ES-I3 (cell line): Measurements from ENCODE around the gene SERPINB1.
"Not testable (repeated sequence)": the region's sequence is repeated elsewhere in the genome, so short reads cannot be mapped to it uniquely, and the experiment has no call there.

ENCODE experiments used
- H3K36me3 ChIP-seq: 2 replicates; pipeline ENCODE4 v1.6.1; 2013; ENCODE audit warnings: mild to moderate bottlenecking, low read length, control low read depth, moderate library complexity; ENCODE audit not compliant: insufficient read depth
- H3K4me1 ChIP-seq: 2 replicates; pipeline ENCODE4 v1.6.1; 2013; ENCODE audit warnings: mild to moderate bottlenecking, control low read depth, low read length; ENCODE audit not compliant: insufficient read depth
- H3K9ac ChIP-seq: 2 replicates; pipeline ENCODE4 v1.6.1; 2013; ENCODE audit warnings: low read depth, mild to moderate bottlenecking, low read length, moderate library complexity
- H3K9me3 ChIP-seq: 2 replicates; pipeline ENCODE4 v1.6.1; 2013; ENCODE audit warnings: mild to moderate bottlenecking, low read length, moderate library complexity; ENCODE audit not compliant: control insufficient read depth, insufficient read depth

SERPINB1 gene

DNA sequence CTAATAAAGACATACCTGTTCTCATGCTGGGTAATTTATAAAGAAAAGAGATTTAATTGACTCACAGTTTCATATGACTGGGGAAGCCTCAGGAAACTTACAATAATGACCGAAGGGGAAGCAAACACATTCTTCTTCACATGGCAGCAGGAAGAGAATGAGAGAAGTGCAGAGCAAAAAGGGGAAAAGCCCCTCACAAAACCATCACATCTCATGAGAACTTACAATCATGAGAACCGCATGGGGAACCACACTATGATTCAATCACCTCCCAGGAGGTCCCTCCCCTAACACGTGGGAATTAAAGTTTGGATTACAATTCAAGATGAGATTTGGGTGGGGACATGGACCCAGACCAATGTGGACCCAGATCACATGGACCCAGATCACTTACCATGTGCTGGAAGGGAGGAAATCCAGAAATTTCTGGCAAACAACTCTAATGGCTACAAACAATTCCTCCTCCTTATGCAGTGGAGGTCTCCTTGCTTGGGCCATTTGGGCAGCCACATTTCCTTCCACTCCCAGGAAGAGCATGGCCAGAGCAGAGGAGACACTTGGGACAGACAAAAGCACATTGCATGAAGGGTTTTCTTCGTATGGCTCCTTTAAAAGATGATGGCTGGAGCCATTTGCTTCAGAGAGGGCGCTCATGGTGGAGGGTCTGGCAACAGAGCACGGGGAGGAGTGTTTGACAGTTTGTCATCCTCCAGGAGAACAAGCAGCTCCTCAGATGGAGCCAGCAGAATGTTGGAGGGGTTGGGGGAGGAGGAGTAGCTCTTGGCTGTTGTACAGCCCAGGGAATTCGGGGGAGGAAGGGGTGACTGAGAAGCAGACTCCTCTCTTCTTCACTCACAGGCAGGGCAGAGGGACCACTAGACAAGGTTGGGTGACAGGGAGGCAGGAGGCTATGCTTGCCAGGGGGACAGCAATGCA is 31.0 kb upstream of the SERPINB1 start:
- Histone ChIP-seq H3K36me3 (no peaks in the 10 kb centered on the region), H3K9ac (no peak overlapping the region), H3K9me3 (no peaks in the 10 kb centered on the region), H3K4me1 (peaks cover 36% of the 10 kb centered on the region)

DNA sequence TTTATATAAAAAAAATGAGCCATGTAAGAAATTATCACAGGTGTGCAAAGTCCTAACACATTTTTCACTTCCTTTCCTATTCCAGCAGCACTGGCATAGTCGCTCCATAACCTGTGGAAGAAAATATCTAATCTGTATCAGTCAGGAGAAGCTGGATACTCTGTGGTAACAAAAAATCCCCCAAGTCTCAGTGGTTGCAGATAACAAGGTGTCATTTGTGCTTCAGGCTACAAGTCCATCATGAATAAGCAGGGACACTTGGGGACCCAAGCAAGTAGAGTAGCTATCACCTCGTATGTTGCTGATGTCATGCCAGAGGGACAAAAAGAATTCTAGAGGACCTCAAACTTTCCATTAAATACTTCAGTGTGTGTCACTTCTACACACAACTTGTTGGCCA is 30.3 kb upstream of the SERPINB1 start:
- H3K4me1 ChIP-seq: peaks cover 32% of the 10 kb centered on the region
- H3K9ac ChIP-seq: no peak overlapping the region

DNA sequence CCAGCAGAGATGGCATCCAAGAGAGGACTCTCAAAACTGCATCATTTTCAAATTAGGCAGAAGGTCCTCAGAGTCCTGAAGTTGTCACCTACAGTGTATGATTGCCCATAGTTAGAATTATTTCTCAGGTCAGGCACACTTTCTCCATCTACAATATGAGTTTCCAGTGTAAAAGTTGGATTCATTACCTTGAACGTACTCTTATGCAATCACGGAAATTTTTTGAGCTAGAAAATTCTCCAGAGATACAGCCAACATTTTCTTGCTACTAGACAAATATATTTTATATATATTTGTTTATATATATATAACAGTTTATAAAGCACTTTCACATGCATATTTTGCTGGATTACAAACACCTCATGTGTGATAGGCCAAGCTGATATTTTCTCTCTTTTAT is 29.4 kb upstream of the SERPINB1 start:
- H3K9ac ChIP-seq: no peak overlapping the region
- no peaks in the 10 kb centered on the region for H3K36me3 ChIP-seq
- H3K4me1 ChIP-seq: peaks cover 36% of the 10 kb centered on the region
- H3K9me3 ChIP-seq: no peaks in the 10 kb centered on the region

More for the DNA sequence above, 30.3 kb upstream of the SERPINB1 start:
- Histone ChIP-seq H3K36me3 (no peaks in the 10 kb centered on the region), H3K9me3 (no peaks in the 10 kb centered on the region)

DNA sequence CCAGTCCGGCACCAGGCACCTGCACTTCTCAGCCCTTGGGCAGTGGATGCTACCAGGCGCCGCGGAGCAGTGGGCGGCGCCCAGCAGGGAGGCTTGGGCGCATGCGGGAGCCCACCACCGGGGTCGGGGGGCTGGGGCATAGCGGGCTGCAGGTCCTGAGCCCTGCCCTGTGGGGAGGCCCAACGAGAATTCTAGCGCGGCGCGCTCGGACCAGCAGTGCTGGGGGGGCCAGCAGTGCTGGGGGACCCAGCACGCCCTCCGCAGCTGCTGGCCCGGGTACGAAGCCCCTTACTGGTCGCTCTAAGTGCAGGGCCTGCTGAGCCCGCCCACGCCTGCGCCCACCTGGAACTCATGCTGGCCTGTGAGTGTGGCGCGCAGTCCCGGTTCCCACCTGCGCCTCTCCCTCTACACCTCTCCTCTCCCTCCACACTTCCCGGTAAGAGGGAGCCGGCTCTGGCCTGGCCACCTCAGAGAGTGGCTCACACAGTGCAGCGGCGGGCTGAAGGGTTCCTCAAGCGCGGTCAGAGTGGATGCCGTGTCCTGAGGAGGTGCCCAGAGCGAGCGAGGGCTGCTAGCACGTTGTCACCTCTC is 28.5 kb upstream of the SERPINB1 start:
- Histone ChIP-seq H3K36me3 (no peaks in the 10 kb centered on the region), H3K4me1 (peaks cover 43% of the 10 kb centered on the region), H3K9me3 (no peaks in the 10 kb centered on the region), H3K9ac (peak overlapping the region; percentile 40; the same call in 1 of the 2 replicates)

DNA sequence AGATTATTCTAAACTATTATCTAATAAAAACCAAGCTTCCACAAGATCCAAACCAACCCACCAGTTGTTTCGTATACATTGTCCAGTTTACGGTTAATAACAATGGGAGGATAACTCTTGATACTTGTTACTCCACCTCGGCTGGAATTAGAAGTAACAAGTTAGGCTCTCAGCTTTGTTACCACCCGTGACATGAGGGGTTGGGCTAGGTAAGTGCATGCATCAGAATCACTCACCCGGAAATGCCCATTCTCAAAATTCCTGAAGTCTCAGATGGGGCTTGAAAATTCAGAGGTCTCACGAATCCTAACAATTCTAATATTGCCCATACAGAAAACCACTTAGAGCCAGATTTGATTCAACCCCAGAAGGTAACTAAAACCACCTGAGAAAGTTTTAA is 27.0 kb upstream of the SERPINB1 start:
- H3K36me3 ChIP-seq: no peaks in the 10 kb centered on the region
- peak overlapping the region; percentile 51; the same call in 1 of the 2 replicates for H3K9ac ChIP-seq
- no peaks in the 10 kb centered on the region for H3K9me3 ChIP-seq
- peaks cover 46% of the 10 kb centered on the region for H3K4me1 ChIP-seq

DNA sequence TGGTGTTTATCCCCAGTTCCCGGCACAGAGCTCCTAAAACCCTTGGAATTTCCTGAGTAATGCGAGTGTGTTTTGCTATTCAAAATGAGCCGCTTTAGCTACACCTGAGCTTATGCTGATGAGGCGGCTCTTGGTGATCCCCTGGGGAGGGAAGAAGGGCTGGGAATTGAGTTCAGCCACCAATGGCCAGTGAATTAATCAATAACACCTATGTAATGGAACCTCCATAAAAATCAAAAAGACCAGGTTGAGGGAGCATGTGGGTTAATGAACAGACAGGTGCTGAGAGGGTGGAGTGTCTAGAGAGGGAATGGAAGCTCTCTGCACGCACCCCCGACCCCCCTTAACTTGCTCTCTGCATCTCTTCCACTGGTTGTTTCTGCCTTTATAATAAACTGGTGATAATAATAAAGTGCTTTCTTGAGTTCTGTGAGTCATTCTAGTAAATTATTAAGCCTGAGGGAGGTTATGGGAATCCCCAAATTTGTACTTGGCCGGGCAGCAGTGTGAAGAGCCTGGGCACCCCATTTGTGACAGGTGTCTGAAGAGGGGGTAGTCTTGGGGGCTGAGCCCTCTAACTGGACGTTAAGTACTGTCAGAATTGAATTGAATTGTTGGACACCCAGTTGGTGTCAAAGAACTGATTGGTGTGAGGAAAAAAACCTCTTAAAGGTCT is 24.6 kb upstream of the SERPINB1 start:
- H3K9me3 ChIP-seq: no peaks in the 10 kb centered on the region
- H3K36me3 ChIP-seq: no peaks in the 10 kb centered on the region
- H3K4me1 ChIP-seq: peaks cover 52% of the 10 kb centered on the region
- peak overlapping the region; percentile 47 for H3K9ac ChIP-seq

DNA sequence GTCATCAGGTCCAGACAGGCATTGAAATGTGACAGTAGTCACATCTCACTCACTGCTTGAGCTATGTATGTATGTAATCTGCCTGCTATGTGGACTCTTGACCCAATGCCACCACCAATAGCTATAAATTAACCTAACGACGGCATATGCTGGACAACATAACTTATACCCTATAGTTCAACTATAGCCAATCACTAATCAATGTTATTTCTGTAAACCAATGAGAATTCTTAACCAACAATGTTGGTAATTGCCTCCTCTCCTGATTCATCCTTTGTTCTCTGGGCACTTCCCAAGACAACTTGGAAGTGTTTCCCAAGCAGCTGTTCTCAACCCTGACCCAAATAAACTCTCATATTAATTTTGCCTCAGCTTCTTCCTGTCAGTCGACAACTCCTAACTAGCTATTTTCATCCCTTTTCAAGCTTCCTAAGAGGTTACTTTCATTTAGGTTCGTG is 24.1 kb upstream of the SERPINB1 start:
- H3K36me3 ChIP-seq: no peaks in the 10 kb centered on the region
- H3K9me3 ChIP-seq: no peaks in the 10 kb centered on the region
- H3K4me1 ChIP-seq: peaks cover 48% of the 10 kb centered on the region
- H3K9ac ChIP-seq: peak overlapping the region; percentile 47

DNA sequence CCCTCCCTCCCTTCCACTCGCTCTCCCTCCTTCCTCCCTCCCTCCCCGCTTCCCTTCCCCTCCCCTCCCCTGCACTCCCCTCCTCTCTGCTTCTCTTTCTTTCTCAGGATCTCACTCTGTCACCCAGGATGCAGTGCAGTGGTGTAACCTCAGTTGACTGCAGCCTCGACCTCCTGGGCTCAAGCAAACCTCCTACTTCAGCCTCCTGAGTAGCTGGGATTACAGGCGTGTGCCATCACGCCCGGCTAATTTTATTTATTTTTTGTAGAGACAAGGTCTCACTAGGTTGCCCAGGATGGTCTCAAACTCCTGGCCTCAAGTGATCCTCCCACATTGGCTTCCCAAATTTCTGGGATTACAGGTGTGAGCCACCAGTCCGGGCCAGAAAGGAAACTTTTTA is 23.6 kb upstream of the SERPINB1 start:
- Histone ChIP-seq H3K9ac (peak overlapping the region; percentile 47; the same call in 1 of the 2 replicates), H3K9me3 (no peaks in the 10 kb centered on the region), H3K36me3 (no peaks in the 10 kb centered on the region), H3K4me1 (peaks cover 44% of the 10 kb centered on the region)

DNA sequence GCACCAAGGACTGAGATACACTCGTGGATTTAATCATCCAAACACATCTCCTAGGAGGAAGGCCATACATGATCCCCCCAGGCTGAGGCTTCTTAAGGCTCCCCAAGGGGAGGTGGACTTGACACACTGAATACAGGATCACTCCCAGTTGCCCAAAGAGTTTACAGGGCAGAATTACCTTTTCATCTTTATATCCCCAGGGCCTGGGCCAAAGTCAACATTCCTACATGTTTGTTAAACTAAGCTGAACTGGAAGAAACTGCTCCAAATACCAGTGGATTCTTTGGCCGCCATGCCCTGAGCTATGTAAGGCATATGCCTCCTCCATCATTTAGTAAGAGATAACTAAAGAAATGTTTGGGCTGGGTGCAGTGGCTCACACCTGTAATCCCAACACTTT is 22.2 kb upstream of the SERPINB1 start:
- no peaks in the 10 kb centered on the region for H3K9me3 ChIP-seq
- H3K9ac ChIP-seq: no peak overlapping the region
- no peaks in the 10 kb centered on the region for H3K36me3 ChIP-seq
- peaks cover 45% of the 10 kb centered on the region for H3K4me1 ChIP-seq

DNA sequence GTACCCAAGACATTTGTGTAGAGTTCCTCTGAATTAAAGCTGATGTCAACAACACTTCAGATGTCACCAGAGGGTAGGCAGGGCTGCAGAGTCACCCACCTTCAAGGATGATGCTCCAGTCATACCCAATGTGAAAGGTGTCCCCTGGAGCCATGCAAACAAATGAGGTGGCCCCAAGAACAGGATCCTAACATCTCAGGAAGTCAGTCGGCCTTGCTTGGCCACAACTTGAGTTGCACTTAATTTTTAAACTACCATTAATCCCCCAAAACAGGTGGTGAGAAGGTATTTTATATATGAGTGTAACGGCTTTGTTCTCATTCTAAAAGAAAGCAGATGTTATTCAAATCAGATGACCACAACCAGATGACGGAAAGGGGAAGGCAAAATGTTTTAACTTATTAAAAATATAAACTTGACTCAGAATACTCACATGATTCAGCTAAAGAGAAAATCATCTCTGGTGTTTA is 21.1 kb upstream of the SERPINB1 start:
- Histone ChIP-seq H3K9me3 (no peaks in the 10 kb centered on the region), H3K4me1 (peaks cover 48% of the 10 kb centered on the region), H3K9ac (no peak overlapping the region), H3K36me3 (no peaks in the 10 kb centered on the region)

DNA sequence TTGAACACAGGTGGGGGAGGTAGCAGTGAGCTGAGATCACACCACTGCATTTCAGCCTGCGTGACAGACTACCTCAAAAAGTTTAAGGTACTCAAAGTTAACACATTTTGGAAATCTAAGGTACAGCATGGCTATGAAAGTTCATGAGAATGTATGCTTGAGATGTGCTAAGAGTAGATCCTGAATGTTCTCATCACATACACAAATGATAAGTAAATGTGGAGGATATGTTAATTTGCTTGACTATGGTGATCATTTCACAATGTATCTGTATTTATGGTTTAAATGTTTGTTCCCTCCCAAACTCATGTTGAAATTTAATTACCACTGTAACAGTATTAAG is 20.1 kb upstream of the SERPINB1 start:
- H3K4me1 ChIP-seq: peaks cover 49% of the 10 kb centered on the region
- H3K36me3 ChIP-seq: no peaks in the 10 kb centered on the region
- H3K9ac ChIP-seq: no peak overlapping the region

DNA sequence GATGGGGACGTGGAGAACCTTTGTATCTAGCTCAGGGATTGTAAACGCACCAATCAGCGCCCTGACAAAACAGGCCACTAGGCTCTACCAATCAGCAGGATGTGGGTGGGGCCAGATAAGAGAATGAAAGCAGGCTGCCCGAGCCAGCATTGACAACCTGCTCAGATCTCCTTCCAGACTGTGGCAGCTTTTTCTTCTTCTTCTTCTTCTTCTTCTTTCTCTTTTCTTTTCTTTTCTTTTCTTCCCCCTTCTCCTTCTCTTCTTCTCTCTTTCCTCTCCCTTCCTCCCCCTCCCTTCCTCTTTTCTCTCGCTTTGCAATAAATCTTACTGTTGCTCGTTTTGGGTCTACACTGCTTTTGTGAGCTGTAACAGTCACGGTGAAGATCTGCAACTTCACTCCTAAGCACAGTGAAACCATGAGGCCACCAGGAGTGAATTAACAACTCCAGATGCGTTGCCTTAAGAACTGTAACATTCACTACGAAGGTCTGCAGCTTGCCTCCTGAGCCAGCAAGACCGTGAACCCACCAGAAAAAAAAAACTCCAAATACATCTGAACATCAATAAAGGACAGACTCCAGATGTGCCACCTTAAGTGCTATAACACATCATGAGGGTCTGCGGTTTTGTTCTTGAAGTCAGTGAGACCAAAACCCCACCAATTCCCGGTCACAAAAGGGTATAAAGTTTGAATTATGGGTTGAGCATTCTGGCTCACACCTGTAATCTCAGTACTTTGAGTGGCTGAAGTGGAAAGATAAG is 19.6 kb upstream of the SERPINB1 start:
- H3K9ac ChIP-seq: no peak overlapping the region
- no peaks in the 10 kb centered on the region for H3K9me3 ChIP-seq
- H3K36me3 ChIP-seq: no peaks in the 10 kb centered on the region
- H3K4me1 ChIP-seq: peaks cover 43% of the 10 kb centered on the region

More for the DNA sequence above, 20.1 kb upstream of the SERPINB1 start:
- no peaks in the 10 kb centered on the region for H3K9me3 ChIP-seq

DNA sequence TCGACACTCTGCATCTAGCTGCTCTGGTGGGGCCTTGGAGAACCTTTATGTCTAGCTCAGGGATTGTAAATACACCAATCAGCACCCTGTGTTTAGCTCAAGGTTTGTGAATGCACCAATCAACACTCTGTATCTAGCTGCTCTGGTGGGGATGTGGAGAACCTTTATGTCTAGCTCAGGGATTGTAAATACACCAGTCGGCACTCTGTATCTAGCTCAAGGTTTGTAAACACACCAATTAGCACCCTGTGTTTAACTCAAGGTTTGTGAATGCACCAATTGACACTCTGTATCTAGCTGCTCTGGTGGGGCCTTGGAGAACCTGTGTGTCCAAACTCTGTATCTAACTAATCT is 19.0 kb upstream of the SERPINB1 start:
- peaks cover 40% of the 10 kb centered on the region for H3K4me1 ChIP-seq
- H3K9me3 ChIP-seq, H3K36me3 ChIP-seq, H3K9ac ChIP-seq: not testable (repeated sequence)
